MCF 10A (cell line): ENCODE data around the gene SPEM2. TPM values are rescaled to one million over a fixed set of nuclear protein-coding genes. Genes with fewer than 3 reads are reported as not detected.

Experiments used
- BruUV-seq: library from RNA; stranded (reverse); fragments of 400-500 nt; replicated peaks from 2 replicates; lab custom pipeline; 2021; lab: Mats Ljungman, UMichigan
- CTCF ChIA-PET: fragments of 300-600 bp; sonication (Branson Sonifier 250); formaldehyde crosslinking; extraction: SDS; loops from one replicate; lab custom pipeline; 2021; ENCODE audit warnings: antibody characterized with exemption, inconsistent platforms; lab: Yijun Ruan, JAX
- POLR2A ChIA-PET: fragments of 300-600, 350-650 bp; sonication (Branson Sonifier 250); formaldehyde crosslinking; extraction: SDS; loops from one replicate; lab custom pipeline; 2020; ENCODE audit warnings: antibody characterized with exemption, inconsistent platforms; lab: Yijun Ruan, JAX
- DNase-seq: peaks from one replicate; pipeline ENCODE4 v3.0.0-alpha.2; 2018; ENCODE audit not compliant: unreplicated experiment
- H3K27ac Mint-ChIP-seq: one replicate; pipeline ENCODE4 v1.8.0; 2022; ENCODE audit warnings: mild to moderate bottlenecking, low read depth, mixed read lengths; ENCODE audit not compliant: unreplicated experiment
- H3K27me3 Mint-ChIP-seq: one replicate; pipeline ENCODE4 v1.8.0; 2022; ENCODE audit warnings: mixed read lengths; ENCODE audit not compliant: insufficient read depth, unreplicated experiment
- H3K36me3 Mint-ChIP-seq: one replicate; pipeline ENCODE4 v1.8.0; 2022; ENCODE audit warnings: mild to moderate bottlenecking, moderate library complexity, mixed read lengths; ENCODE audit not compliant: insufficient read depth, unreplicated experiment
- H3K4me1 Mint-ChIP-seq: one replicate; pipeline ENCODE4 v1.8.0; 2022; ENCODE audit warnings: mixed read lengths; ENCODE audit not compliant: insufficient read depth, unreplicated experiment
- H3K4me3 Mint-ChIP-seq: one replicate; pipeline ENCODE4 v1.8.0; 2022; ENCODE audit warnings: mild to moderate bottlenecking, moderate library complexity, mixed read lengths; ENCODE audit not compliant: unreplicated experiment
- H3K9me3 Mint-ChIP-seq: one replicate; pipeline ENCODE4 v1.8.0; 2022; ENCODE audit warnings: mixed read lengths; ENCODE audit not compliant: unreplicated experiment
- CTCF ChIP-seq: fragments of 200-600 bp; IDR thresholded peaks from one replicate; pipeline ENCODE4 v1.8.0; 2022; ENCODE audit warnings: antibody characterized with exemption, mild to moderate bottlenecking; ENCODE audit not compliant: unreplicated experiment
- intact Hi-C: fragments of 100-400 bp; cut with micrococcal nuclease; formaldehyde crosslinking; loops from 2 replicates; pipeline ENCODE4 v1.14.1; 2022
- total RNA-seq: library from RNA; stranded (reverse); gene quantifications from 2 replicates; pipeline ENCODE4 v1.2.3, GENCODE V29; 2022

Gene SPEM2
- total RNA-seq, 1 experiment from 2014 or later: not detected

- H3K36me3 Mint-ChIP-seq: peaks cover 23% of the 10 kb centered on the region
These were observed 42.5 kb upstream of the SPEM2 start for GRCh38 chr17:7382901-7383300.

GRCh38 chr17:7383371-7383741 is 42.1 kb upstream of the SPEM2 start:
- no peak for DNase-seq
- no TSS peak for BruUV-seq
- Mint-ChIP-seq H3K27me3 (no peaks in the 10 kb centered on the region), H3K27ac (no peak overlapping the region), H3K9me3 (peaks cover 9% of the 10 kb centered on the region), H3K4me1 (peaks cover 13% of the 10 kb centered on the region), H3K36me3 (peaks cover 27% of the 10 kb centered on the region), H3K4me3 (no peak overlapping the region)
- intact Hi-C loops: no loop called here
- ChIA-PET POLR2A (interaction anchor here (0.6 to 1.4 kb wide), 3 partner anchors 9 to 22 kb away, joined by 3 read pairs; no protein-coding TSS in a partner anchor), CTCF (interaction anchor here (0.8 to 1.7 kb wide), 2 partner anchors 26 to 28 kb away, joined by 3 to 6 read pairs; no protein-coding TSS in a partner anchor)
- no peak for TF ChIP-seq CTCF

More at GRCh38 chr17:7382901-7383300, 42.5 kb upstream of the SPEM2 start:
- Mint-ChIP-seq H3K4me3 (no peak overlapping the region), H3K27ac (no peak overlapping the region), H3K9me3 (peaks cover 9% of the 10 kb centered on the region), H3K27me3 (no peaks in the 10 kb centered on the region), H3K4me1 (peaks cover 13% of the 10 kb centered on the region)
- intact Hi-C loops: no loop called here
- no peak for TF ChIP-seq CTCF
- no peak for DNase-seq
- no TSS peak for BruUV-seq
- POLR2A ChIA-PET: interaction anchor here (0.6 to 1.8 kb wide), 4 partner anchors 10 to 54 kb away, joined by 3 to 5 read pairs (median 3); no protein-coding TSS in a partner anchor
- CTCF ChIA-PET: interaction anchor here (0.8 to 1.7 kb wide), 4 partner anchors 25 to 178 kb away, joined by 3 to 6 read pairs (median 4); no protein-coding TSS in a partner anchor

GRCh38 chr17:7383742-7384488 is 41.5 kb upstream of the SPEM2 start:
- no peak for DNase-seq
- BruUV-seq: no TSS peak
- Mint-ChIP-seq H3K36me3 (peaks cover 33% of the 10 kb centered on the region), H3K9me3 (peaks cover 7% of the 10 kb centered on the region), H3K27me3 (no peaks in the 10 kb centered on the region), H3K4me1 (peaks cover 13% of the 10 kb centered on the region), H3K27ac (no peak overlapping the region), H3K4me3 (no peak overlapping the region)
- ChIA-PET CTCF (no interaction called here), POLR2A (interaction anchor here (0.6 to 1.4 kb wide), 5 partner anchors 9 to 100 kb away, joined by 3 read pairs; no protein-coding TSS in a partner anchor)
- intact Hi-C loops: no loop called here
- TF ChIP-seq CTCF: no peak

DNA sequence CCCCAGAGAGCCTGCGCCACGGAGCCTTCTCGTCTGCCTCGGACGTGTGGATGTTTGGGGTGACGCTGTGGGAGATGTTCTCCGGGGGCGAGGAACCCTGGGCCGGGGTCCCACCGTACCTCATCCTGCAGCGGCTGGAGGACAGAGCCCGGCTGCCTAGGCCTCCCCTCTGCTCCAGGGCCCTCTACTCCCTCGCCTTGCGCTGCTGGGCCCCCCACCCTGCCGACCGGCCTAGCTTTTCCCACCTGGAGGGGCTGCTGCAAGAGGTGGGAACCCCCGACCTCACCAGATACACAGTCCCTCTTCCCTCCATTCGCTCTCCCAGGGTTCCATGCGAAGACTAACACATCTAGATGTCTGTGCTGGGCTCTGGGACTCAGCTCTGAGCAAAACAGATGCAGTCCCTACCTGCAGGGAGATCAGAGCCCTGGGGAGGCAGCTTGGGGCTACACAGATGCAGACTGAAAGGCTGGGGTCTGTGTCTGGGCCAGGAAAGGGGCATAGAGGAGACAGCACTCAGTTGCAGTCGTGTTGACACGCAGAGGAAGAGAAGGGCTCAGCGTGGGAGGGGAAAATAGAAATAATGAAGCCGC is 40.8 kb upstream of the SPEM2 start:
- H3K9me3 Mint-ChIP-seq: no peaks in the 10 kb centered on the region
- no peak overlapping the region for H3K27ac Mint-ChIP-seq
- no peak for TF ChIP-seq CTCF
- POLR2A ChIA-PET: interaction anchor here (0.7 to 1.4 kb wide), 4 partner anchors 13 to 173 kb away, joined by 3 to 4 read pairs (median 3); no protein-coding TSS in a partner anchor
- no peak for DNase-seq
- CTCF ChIA-PET: interaction anchor here (1.2 kb wide), 1 partner anchor 30 kb away, joined by 3 read pairs; no protein-coding TSS in a partner anchor
- no TSS peak for BruUV-seq
- H3K36me3 Mint-ChIP-seq: peaks cover 40% of the 10 kb centered on the region
- no peaks in the 10 kb centered on the region for H3K27me3 Mint-ChIP-seq
- intact Hi-C loops: no loop called here
- H3K4me1 Mint-ChIP-seq: peaks cover 13% of the 10 kb centered on the region
- no peak overlapping the region for H3K4me3 Mint-ChIP-seq
